Heart left ventricle (tissue), 16 donors: Measurements from ENCODE around the gene LENG1. TPM values are rescaled to one million over a fixed set of nuclear protein-coding genes. Genes with fewer than 3 reads are reported as not detected.
A peak's percentile ranks its signal among the peaks of the same experiment; 100 is the strongest.

ENCODE experiments used
- ATAC-seq, 4 donors: fragments of 200-7000 bp; cut with Tn5 transposase; one replicate each; pipeline ENCODE4 v1.9.1; 2020 to 2022; ENCODE audit warnings: moderate library complexity in 4 of 4, mild to moderate bottlenecking in 3 of 4, moderate number of reproducible peaks in 1 of 4
- DNase-seq, 5 donors: peaks; one replicate each; pipeline ENCODE4 v3.0.0-alpha.2; 2020
- H3K27ac ChIP-seq, 12 donors: fragments of 200-600 bp; sonication (generic) in 4 of 12; one replicate each; pipeline versions ENCODE4 v1.5.0 to v1.8.0; 2016 to 2022; ENCODE audit warnings: mild to moderate bottlenecking in 2 of 12
- H3K27me3 ChIP-seq, 9 donors: fragments of 200-600 bp; sonication (generic) in 2 of 9; one replicate each; pipeline versions ENCODE4 v1.5.1 to v1.8.0; 2016 to 2022; ENCODE audit warnings: mild to moderate bottlenecking in 3 of 9
- H3K36me3 ChIP-seq, 9 donors: fragments of 200-600 bp; sonication (generic) in 2 of 9; one replicate each; pipeline versions ENCODE4 v1.5.0 to v1.8.0; 2018 to 2022; ENCODE audit warnings: mild to moderate bottlenecking in 2 of 9
- H3K4me1 ChIP-seq, 12 donors: fragments of 200-600 bp; sonication (generic) in 4 of 12; one replicate each; pipeline versions ENCODE4 v1.5.0 to v1.8.0; 2016 to 2022; ENCODE audit warnings: mild to moderate bottlenecking in 3 of 12
- H3K4me3 ChIP-seq, 12 donors: fragments of 200-600 bp; sonication (generic) in 4 of 12; one replicate each; pipeline versions ENCODE4 v1.5.0 to v1.8.0; 2017 to 2022; ENCODE audit warnings: mild to moderate bottlenecking in 9 of 12, moderate library complexity in 4 of 12
- H3K9me3 ChIP-seq, 12 donors: fragments of 200-600 bp; sonication (generic) in 4 of 12; one replicate each; pipeline versions ENCODE4 v1.5.0 to v1.8.0; 2016 to 2022; ENCODE audit warnings: mild to moderate bottlenecking in 1 of 12
- POLR2A ChIP-seq, 2 donors: fragments of 450-650 bp; IDR thresholded peaks; one replicate each; pipeline ENCODE4 v1.6.1; 2017; ENCODE audit warnings: antibody characterized with exemption in 2 of 2, mild to moderate bottlenecking in 2 of 2, moderate library complexity in 2 of 2
- WGBS, 4 donors: extraction: QIAGEN DNeasy Blood & Tissue Kit in 2 of 4; methylation state at CpG; one replicate each; pipeline versions ENCODE4 v1.1.5 to v1.1.7; 2013 to 2018; 5-methylcytosine and 5-hydroxymethylcytosine counted together
- intact Hi-C, 10 donors: fragments of 100-400 bp; cut with DNase I; formaldehyde crosslinking; loops; one replicate each; pipeline versions ENCODE4 v1.11.1 to v1.14.2; 2022
- long read RNA-seq, 3 donors: library from polyadenylated mRNA; unstranded; transcript quantifications; one replicate each; pipeline ENCODE4 v2.0.0, GENCODE V29; 2020 to 2021
- polyA plus RNA-seq, 2 donors: library from polyadenylated mRNA; stranded (reverse); fragments of 200-250 nt; gene quantifications; one replicate each; pipeline ENCODE4 v1.2.3, GENCODE V29; 2013
- total RNA-seq, 9 donors: library from RNA; depleted of rRNA in 2 of 9; stranded (reverse); fragments of >200 nt in 2 of 9; fragmentation: NEBNext Ultra II Directional in 3 of 9; extraction: Animal tissue kit (Norgen Biotek cat#: 25700) in 3 of 9; gene quantifications; one replicate each; pipeline versions ENCODE4 v1.1.0 to v1.2.4, GENCODE V29; 2016 to 2023
- TF ChIP-seq, protein P1 (sequence below), 12 donors: fragments of 200-600 bp; sonication (generic) in 4 of 12; IDR thresholded peaks; one replicate each; pipeline versions ENCODE4 v1.5.0 to v1.8.0; 2018 to 2022; ENCODE audit warnings: antibody characterized with exemption in 12 of 12, mild to moderate bottlenecking in 5 of 12
- donor health status: ischemic (EF 13 %, LVEDD 7.1; RV severe dilation, severe dysfunction).
- donor health status: healthy with polysubstance abuse.
- donor health status: DM: no; HTN: yes; CAD: no.
- donor health status: DM: no; HTN: no; CAD: no.
- donor health status: ischemic (EF 25% LVEDD 6.9; RV normal size, moderate dysfunction).
- donor health status: ischemic (EF 25% LVEDD 5.7; RV mildly dilated, moderate dysfunction).
- donor health status: healthy.
- donor health status: DM: yes; HTN: yes; CAD: no.
- donor health status: ischemic (EF 35%, LVEDD 5.7; RV mildly dilated, moderate dysfunction).
- donor health status: nonischemic (EF 11% LVEDD 7.7; RV severe dilation, severe dysfunction).
- donor health status: DM: yes; HTN: yes; CAD: no.
- donor health status: PGD.
- donor health status: ischemic (EF 29% LVEDD 5.4; RV normal size, mild dysfunction).
- donor health status: nonischemic (EF 23%, LVEDD 6.1; RV moderate dilation, normal function).

LENG1 gene
- 1 to 10 TPM; 5.4 to 8.7 (median 6.8) TPM for total RNA-seq
- 10 to 100 TPM; 14.4 to 18.6 TPM for polyA plus RNA-seq
- long read RNA-seq, donor 1, transcript LENG1-201 (4 exons, 1,542 nt), result major isoform, 13 of 14 reads
- long read RNA-seq, donor 1, partial matches to known transcripts, result 1 of 14 reads
- long read RNA-seq, donor 1, other reads (novel, unspliced or antisense), result 0 of 14 reads
- long read RNA-seq, donor 2, transcript LENG1-201 (4 exons, 1,542 nt), result major isoform, 6 of 7 reads
- long read RNA-seq, donor 2, partial matches to known transcripts, result 0 of 7 reads
- long read RNA-seq, donor 2, other reads (novel, unspliced or antisense), result 1 of 7 reads
- long read RNA-seq, donor 3, partial matches to known transcripts, result 0 of 4 reads
- long read RNA-seq, donor 3, other reads (novel, unspliced or antisense), result 0 of 4 reads

- Histone ChIP-seq H3K36me3 (peaks cover 0 to 39% (median 36%) of the 10 kb centered on the region in 9 donors), H3K9me3 (no peaks in the 10 kb centered on the region), H3K4me3 (peak within 1 kb of the TSS; percentile 47 to 96 (median 78)), H3K4me1 (peaks cover 4 to 59% (median 34%) of the 10 kb centered on the region in 12 donors), H3K27ac (peak within 1 kb of the TSS; percentile 89 to 99 (median 98)), H3K27me3 (peaks cover 0 to 6% (median 0%) of the 10 kb centered on the region in 9 donors)
- DNase-seq, result peak; percentile 98 to 100 (median 100)
- TF ChIP-seq, protein P1, sequence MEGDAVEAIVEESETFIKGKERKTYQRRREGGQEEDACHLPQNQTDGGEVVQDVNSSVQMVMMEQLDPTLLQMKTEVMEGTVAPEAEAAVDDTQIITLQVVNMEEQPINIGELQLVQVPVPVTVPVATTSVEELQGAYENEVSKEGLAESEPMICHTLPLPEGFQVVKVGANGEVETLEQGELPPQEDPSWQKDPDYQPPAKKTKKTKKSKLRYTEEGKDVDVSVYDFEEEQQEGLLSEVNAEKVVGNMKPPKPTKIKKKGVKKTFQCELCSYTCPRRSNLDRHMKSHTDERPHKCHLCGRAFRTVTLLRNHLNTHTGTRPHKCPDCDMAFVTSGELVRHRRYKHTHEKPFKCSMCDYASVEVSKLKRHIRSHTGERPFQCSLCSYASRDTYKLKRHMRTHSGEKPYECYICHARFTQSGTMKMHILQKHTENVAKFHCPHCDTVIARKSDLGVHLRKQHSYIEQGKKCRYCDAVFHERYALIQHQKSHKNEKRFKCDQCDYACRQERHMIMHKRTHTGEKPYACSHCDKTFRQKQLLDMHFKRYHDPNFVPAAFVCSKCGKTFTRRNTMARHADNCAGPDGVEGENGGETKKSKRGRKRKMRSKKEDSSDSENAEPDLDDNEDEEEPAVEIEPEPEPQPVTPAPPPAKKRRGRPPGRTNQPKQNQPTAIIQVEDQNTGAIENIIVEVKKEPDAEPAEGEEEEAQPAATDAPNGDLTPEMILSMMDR (IDR thresholded peaks at IDR 0.05), result peak in 10 of 12 donors; percentile 30 to 68 (median 40)
- peak in 1 of 2 donors; percentile 77 for TF ChIP-seq POLR2A (IDR thresholded peaks at IDR 0.05)
- ATAC-seq, result peak; percentile 92 to 98 (median 96)
- intact Hi-C loops, result loop anchor here in 1 of 10 donors (1.0 kb wide), 1 partner anchor 22 kb away; the partner anchor contains the start of gene CNOT3
- 0 to 1% (median 1%) methylated on average over 49 to 72 of the region's 72 CpGs for WGBS, 4 donors
Measured at GRCh38 chr19:54159352-54160181, at the start of gene LENG1. TSS of gene LENG1 (minus strand) at chr19:54159721. CDS start at chr19:54159695, 26 bp downstream.

DNA sequence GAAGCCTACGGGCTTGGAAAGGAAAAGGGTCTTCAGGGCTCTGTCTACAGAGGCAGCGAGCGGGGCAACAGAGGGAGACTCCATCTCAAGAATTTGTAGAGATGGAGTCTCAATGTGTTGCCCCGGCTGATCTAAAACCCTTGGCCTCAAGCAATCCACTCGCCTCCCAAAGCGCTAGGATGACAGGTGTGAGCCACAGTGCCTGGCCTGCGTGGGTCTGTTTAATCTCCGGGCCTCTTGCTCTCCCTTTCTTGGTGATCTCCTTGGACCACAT lies 49.2 kb upstream of the LENG1 start:
- peaks cover 14 to 75% (median 47%) of the 10 kb centered on the region in 12 donors for H3K4me1 ChIP-seq
- no peaks in the 10 kb centered on the region for H3K27me3 ChIP-seq
- H3K9me3 ChIP-seq, result no peaks in the 10 kb centered on the region
- peak overlapping the region in 1 of 12 donors; percentile 21 for H3K4me3 ChIP-seq
- WGBS, 4 donors, result 77 to 88% (median 84%) methylated on average over 8 of the region's 8 CpGs
- DNase-seq, result no peak
- peak overlapping the region in 10 of 12 donors; percentile 5 to 91 (median 71) for H3K27ac ChIP-seq
- intact Hi-C loops, result no loop called here
- TF ChIP-seq POLR2A (IDR thresholded peaks at IDR 0.05), result no peak
- TF ChIP-seq, protein P1 (IDR thresholded peaks at IDR 0.05), result no peak
- no peak for ATAC-seq
- H3K36me3 ChIP-seq, result peaks cover 2 to 48% (median 44%) of the 10 kb centered on the region in 9 donors

DNA sequence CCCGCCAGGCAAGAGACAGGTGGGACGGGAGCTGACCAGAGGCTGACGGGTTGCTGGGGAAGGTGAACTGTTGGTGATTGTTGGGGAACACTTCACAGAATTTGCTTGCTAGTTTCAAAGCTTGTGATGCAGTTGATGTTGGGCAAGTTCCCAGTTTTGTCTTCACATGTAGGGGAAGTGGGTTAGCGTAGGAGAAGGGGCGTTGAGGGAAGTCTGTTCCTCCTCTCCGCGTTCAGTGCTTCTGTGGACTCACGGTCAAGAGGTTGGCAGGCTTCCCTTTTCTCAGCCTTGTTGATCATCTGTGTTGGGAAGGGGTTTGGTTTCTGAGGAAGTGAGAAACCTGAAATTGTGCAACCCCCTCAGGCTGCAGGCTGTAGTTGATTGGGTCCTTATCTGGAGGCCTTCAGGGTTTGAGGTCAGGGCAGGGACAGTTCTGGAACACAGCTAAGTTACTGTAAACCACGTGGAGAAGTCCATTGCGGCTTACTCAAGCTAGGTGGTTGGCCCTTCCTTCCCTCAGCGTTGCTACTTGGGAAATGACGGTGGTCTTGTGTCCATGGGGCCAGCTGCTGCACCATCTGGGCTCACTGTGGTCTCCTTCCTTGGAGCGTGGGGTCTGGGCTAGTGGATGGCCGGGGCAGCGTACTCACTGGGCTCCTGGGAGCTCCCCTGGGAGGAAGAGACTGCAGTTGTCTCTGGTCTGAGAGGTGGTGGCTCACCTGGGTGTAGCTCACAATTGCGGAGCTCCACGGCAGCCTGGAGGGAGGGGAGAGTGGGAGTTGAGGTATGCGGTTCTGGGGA lies 48.7 kb upstream of the LENG1 start:
- ATAC-seq, result peak; percentile 49 to 78 (median 64)

More for the DNA sequence above, 48.7 kb upstream of the LENG1 start:
- WGBS, 4 donors, result 64 to 73% (median 70%) methylated on average over 18 of the region's 18 CpGs
- no peaks in the 10 kb centered on the region for H3K27me3 ChIP-seq
- intact Hi-C loops, result no loop called here
- peaks cover 15 to 80% (median 51%) of the 10 kb centered on the region in 12 donors for H3K4me1 ChIP-seq
- peak in 4 of 5 donors; percentile 69 to 80 (median 72) for DNase-seq
- H3K4me3 ChIP-seq, result peak overlapping the region in 1 of 12 donors; percentile 58
- H3K27ac ChIP-seq, result peak overlapping the region in 11 of 12 donors; percentile 39 to 91 (median 68)
- H3K36me3 ChIP-seq, result peaks cover 2 to 54% (median 49%) of the 10 kb centered on the region in 9 donors
- no peak for TF ChIP-seq POLR2A (IDR thresholded peaks at IDR 0.05)
- TF ChIP-seq, protein P1 (IDR thresholded peaks at IDR 0.05), result no peak
- H3K9me3 ChIP-seq, result no peaks in the 10 kb centered on the region
